Smooth muscle cell (in vitro differentiated cells): Measurements from ENCODE around the gene CDK8. TPM values are rescaled to one million over a fixed set of nuclear protein-coding genes. Genes with fewer than 3 reads are reported as not detected.

Experiments
- DNase-seq: peaks from one replicate; lab custom pipeline; 2025; ENCODE audit not compliant: unreplicated experiment; lab: John Stamatoyannopoulos, UW
- H2AFZ ChIP-seq: fragments of 200-600 bp; sonication (generic); 2 replicates; pipeline ENCODE4 v1.6.0; 2016; ENCODE audit warnings: antibody characterized with exemption, low read depth, mild to moderate bottlenecking
- H3F3A ChIP-seq: fragments of 200-600 bp; sonication (generic); 2 replicates; pipeline ENCODE4 v1.6.0; 2017; ENCODE audit warnings: antibody characterized with exemption, low read depth
- H3K27ac ChIP-seq: fragments of 200-600 bp; sonication (generic); 2 replicates; pipeline ENCODE4 v1.5.1; 2016; ENCODE audit warnings: low read depth, mild to moderate bottlenecking
- H3K27me3 ChIP-seq: fragments of 200-600 bp; sonication (generic); 2 replicates; pipeline ENCODE4 v1.6.1; 2016; ENCODE audit warnings: low read depth, mild to moderate bottlenecking
- H3K36me3 ChIP-seq: fragments of 200-600 bp; sonication (generic); 2 replicates; pipeline ENCODE4 v1.5.1; 2016; ENCODE audit warnings: low read depth
- H3K4me1 ChIP-seq: fragments of 200-600 bp; sonication (generic); 2 replicates; pipeline ENCODE4 v1.5.1; 2016; ENCODE audit warnings: low read depth
- H3K4me2 ChIP-seq: fragments of 200-600 bp; sonication (generic); 2 replicates; pipeline ENCODE4 v1.6.0; 2016; ENCODE audit warnings: mild to moderate bottlenecking
- H3K4me3 ChIP-seq: fragments of 200-600 bp; sonication (generic); 2 replicates; pipeline ENCODE4 v1.5.1; 2016; ENCODE audit warnings: mild to moderate bottlenecking
- H3K79me2 ChIP-seq: fragments of 200-600 bp; sonication (generic); 2 replicates; pipeline ENCODE4 v1.6.0; 2016; ENCODE audit warnings: low read depth, mild to moderate bottlenecking
- H3K9ac ChIP-seq: fragments of 200-600 bp; sonication (generic); 2 replicates; pipeline ENCODE4 v1.6.0; 2016; ENCODE audit warnings: low read depth
- H3K9me3 ChIP-seq: fragments of 200-600 bp; sonication (generic); replicated peaks from 2 replicates; pipeline ENCODE4 v1.5.1; 2016; ENCODE audit warnings: low read depth
- H4K20me1 ChIP-seq: fragments of 200-600 bp; sonication (generic); 2 replicates; pipeline ENCODE4 v1.6.0; 2016; ENCODE audit warnings: low read depth
- CTCF ChIP-seq: fragments of 200-600 bp; sonication (generic); IDR thresholded peaks from 2 replicates; pipeline ENCODE4 v1.5.1; 2017; ENCODE audit warnings: borderline replicate concordance, mild to moderate bottlenecking, antibody characterized with exemption; ENCODE audit not compliant: insufficient read depth, poor library complexity, severe bottlenecking
- WGBS: methylation state at CpG from one replicate; pipeline ENCODE4 v1.1.7; 2016; ENCODE audit warnings: low lambda C conversion rate; 5-methylcytosine and 5-hydroxymethylcytosine counted together
- polyA plus RNA-seq: library from polyadenylated mRNA; unstranded; fragments of >200 nt; fragmentation: Nextera tagmentation; extraction: Ambion mirVana; gene quantifications from 2 replicates; pipeline ENCODE4 v1.2.1, GENCODE V29; 2016
- total RNA-seq: library from RNA; depleted of rRNA; stranded (reverse); fragments of >200 nt; gene quantifications from 2 replicates; pipeline ENCODE4 v1.2.3, GENCODE V29; 2014

CDK8 gene
- total and polyA plus RNA-seq, 2 experiments from 2014 or later, result 12.6 to 45.4 TPM

- H3K9me3 ChIP-seq, result no peaks in the 10 kb centered on the region
- no peak overlapping the region for H2AFZ ChIP-seq
- WGBS, result 96% methylated on average over 5 of the region's 5 CpGs
- H3K9ac ChIP-seq, result no peak overlapping the region
- no peak for DNase-seq
- no peaks in the 10 kb centered on the region for H3K36me3 ChIP-seq
- H3K4me1 ChIP-seq, result no peaks in the 10 kb centered on the region
- H3F3A ChIP-seq, result no peaks in the 10 kb centered on the region
- TF ChIP-seq CTCF, result no peak
- H3K27me3 ChIP-seq, result no peaks in the 10 kb centered on the region
- no peak overlapping the region for H3K4me2 ChIP-seq
- no peak overlapping the region for H3K27ac ChIP-seq
- no peak overlapping the region for H3K4me3 ChIP-seq
- no peaks in the 10 kb centered on the region for H3K79me2 ChIP-seq
- no peaks in the 10 kb centered on the region for H4K20me1 ChIP-seq
These were observed 125.9 kb downstream of the CDK8 start for GRCh38 chr13:26379831-26380230.

DNA sequence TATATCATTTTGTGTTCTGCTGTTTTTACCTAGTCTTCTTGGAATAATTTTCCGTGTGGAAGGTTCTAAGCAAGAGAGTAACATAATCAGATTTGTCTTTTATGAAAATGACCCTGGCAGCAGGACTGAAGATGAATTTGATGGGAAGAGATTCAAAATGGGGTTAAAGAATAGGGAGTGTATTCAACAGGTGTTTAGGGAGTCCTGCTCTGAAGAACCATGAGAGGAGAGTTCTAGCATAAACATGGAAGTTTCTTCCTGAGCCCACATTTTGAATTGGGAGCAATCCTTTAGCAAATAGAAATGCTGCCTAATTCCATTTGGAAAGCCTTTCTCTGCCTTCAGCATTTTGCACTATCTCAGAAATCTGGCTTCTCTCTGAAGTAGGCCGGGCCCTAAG lies 127.0 kb downstream of the CDK8 start:
- H3K9ac ChIP-seq, result no peak overlapping the region
- H3K9me3 ChIP-seq, result no peaks in the 10 kb centered on the region
- H3K36me3 ChIP-seq, result peaks cover 1% of the 10 kb centered on the region
- no peaks in the 10 kb centered on the region for H3K4me1 ChIP-seq
- H3K4me2 ChIP-seq, result no peak overlapping the region
- no peak for DNase-seq
- no peaks in the 10 kb centered on the region for H3F3A ChIP-seq
- no peak overlapping the region for H3K27ac ChIP-seq
- H3K4me3 ChIP-seq, result no peak overlapping the region
- no peaks in the 10 kb centered on the region for H4K20me1 ChIP-seq
- no peaks in the 10 kb centered on the region for H3K27me3 ChIP-seq
- TF ChIP-seq CTCF, result no peak
- no peaks in the 10 kb centered on the region for H3K79me2 ChIP-seq
- no peak overlapping the region for H2AFZ ChIP-seq
- WGBS, result 92% methylated on average over 2 of the region's 2 CpGs

- H3K4me1 ChIP-seq, result no peaks in the 10 kb centered on the region
These were observed 128.4 kb downstream of the CDK8 start for GRCh38 chr13:26382366-26382765.

More at GRCh38 chr13:26382366-26382765, 128.4 kb downstream of the CDK8 start:
- no peak for TF ChIP-seq CTCF
- Histone ChIP-seq H3K4me2 (no peak overlapping the region), H3K9ac (no peak overlapping the region), H3F3A (no peaks in the 10 kb centered on the region), H3K9me3 (no peaks in the 10 kb centered on the region), H3K36me3 (peaks cover 6% of the 10 kb centered on the region), H3K4me3 (no peak overlapping the region), H4K20me1 (no peaks in the 10 kb centered on the region), H3K27ac (no peak overlapping the region), H3K27me3 (no peaks in the 10 kb centered on the region), H3K79me2 (no peaks in the 10 kb centered on the region), H2AFZ (no peak overlapping the region)
- 74% methylated on average over 2 of the region's 2 CpGs for WGBS
- DNase-seq, result no peak
